Measurements from ENCODE around the gene BRAF.

- TF ChIP-seq CTCF (optimal IDR thresholded peaks at IDR 0.05 in 1 of 3, IDR thresholded peaks at IDR 0.05 in 1 of 3, conservative IDR thresholded peaks at IDR 0.05 in 1 of 3; ENCODE audit: extremely low read depth in 1 of 3, insufficient read depth in 2 of 3, low read length in 3 of 3) (no peak), EZH2 (IDR thresholded peaks at IDR 0.05; ENCODE audit: low read length) (no peak)
Observed at GRCh38 chr7:140671966-140672365, 252.8 kb downstream of the BRAF start.
